T-helper 17 cell (primary cell): ENCODE results near the gene GAD2. TPM values are rescaled to one million over a fixed set of nuclear protein-coding genes. Genes with fewer than 3 reads are reported as not detected.

Experiments used
- ATAC-seq: fragments of 150-1000 bp; cut with Tn5 transposase; 2 replicates; pipeline ENCODE4 v1.10.0; 2021; ENCODE audit warnings: mild to moderate bottlenecking, moderate library complexity
- DNase-seq, 3 donors: peaks; one replicate each; pipeline versions ENCODE4 v3.0.0 to v3.0.0-alpha.2; 2020 to 2021
- H3K9me3 ChIP-seq: one replicate; pipeline ENCODE4 v1.7.0; 2013; ENCODE audit warnings: low read length, mild to moderate bottlenecking; ENCODE audit not compliant: control insufficient read depth, poor library complexity, severe bottlenecking
- H3K27ac Mint-ChIP-seq: one replicate; pipeline ENCODE4 v1.8.0; 2022; ENCODE audit warnings: mild to moderate bottlenecking, moderate library complexity, mixed read lengths
- H3K27me3 Mint-ChIP-seq: one replicate; pipeline ENCODE4 v1.8.0; 2022; ENCODE audit warnings: mixed read lengths
- H3K36me3 Mint-ChIP-seq: one replicate; pipeline ENCODE4 v1.8.0; 2022; ENCODE audit warnings: low read depth, mixed read lengths
- H3K4me1 Mint-ChIP-seq: one replicate; pipeline ENCODE4 v1.8.0; 2022; ENCODE audit warnings: mild to moderate bottlenecking, mixed read lengths
- H3K4me3 Mint-ChIP-seq: one replicate; pipeline ENCODE4 v1.8.0; 2022; ENCODE audit warnings: mild to moderate bottlenecking, moderate library complexity, mixed read lengths
- total RNA-seq, 4 donors: library from RNA in 2 of 4; stranded (reverse) in 2 of 4; gene quantifications; one replicate each; pipeline ENCODE4 v1.2.3 and lab custom pipeline; 2022 to 2026

Gene GAD2
- total RNA-seq, 2 donors from 2014 or later, result not detected

- ATAC-seq (no peak), DNase-seq (no peak)
- peaks cover 72% of the 10 kb centered on the region for H3K27me3 Mint-ChIP-seq
- H3K36me3 Mint-ChIP-seq, result peaks cover 3% of the 10 kb centered on the region
- no peaks in the 10 kb centered on the region for H3K4me1 Mint-ChIP-seq
- no peak overlapping the region for H3K4me3 Mint-ChIP-seq
- no peak overlapping the region for H3K27ac Mint-ChIP-seq
- no peaks in the 10 kb centered on the region for H3K9me3 ChIP-seq
These were observed 21.8 kb downstream of the GAD2 start for GRCh38 chr10:26238378-26238777.

DNA sequence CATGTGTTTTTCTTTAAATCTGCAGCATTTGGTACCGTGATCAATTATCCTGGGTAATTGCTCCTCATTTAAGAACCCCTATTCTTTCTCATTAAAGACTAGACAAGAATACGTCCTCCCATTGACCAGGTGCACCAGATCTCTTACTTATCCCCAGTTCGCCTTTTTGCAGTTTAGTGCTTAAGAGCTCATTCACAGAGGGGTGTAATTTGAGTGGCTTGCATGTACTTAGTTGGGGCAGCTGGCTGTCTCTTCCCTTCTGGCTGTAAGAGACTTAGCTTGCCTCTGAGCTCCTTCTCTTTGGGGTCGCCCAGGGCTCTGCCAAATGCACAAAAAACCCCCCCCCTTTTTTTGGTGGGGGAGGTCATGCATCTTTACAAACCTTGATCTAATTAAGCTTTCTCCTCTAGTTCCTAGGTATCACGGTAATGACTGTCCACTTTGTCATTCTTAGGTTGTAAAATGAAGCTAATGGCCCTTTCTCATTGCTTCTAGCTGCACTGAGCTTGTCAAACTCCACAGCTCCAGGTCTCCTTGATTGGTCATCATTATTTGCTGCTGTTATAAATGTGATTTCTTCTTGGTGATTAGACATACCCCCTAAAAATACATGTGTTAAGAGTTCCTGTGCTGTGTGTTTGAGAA lies 26.3 kb downstream of the GAD2 start:
- H3K4me3 Mint-ChIP-seq, result no peak overlapping the region
- DNase-seq (no peak), ATAC-seq (no peak)
- H3K4me1 Mint-ChIP-seq, result no peaks in the 10 kb centered on the region
- H3K36me3 Mint-ChIP-seq, result peaks cover 3% of the 10 kb centered on the region
- peaks cover 47% of the 10 kb centered on the region for H3K27me3 Mint-ChIP-seq
- H3K9me3 ChIP-seq, result no peaks in the 10 kb centered on the region
- no peak overlapping the region for H3K27ac Mint-ChIP-seq

- no peak overlapping the region for H3K4me3 Mint-ChIP-seq
- no peaks in the 10 kb centered on the region for H3K9me3 ChIP-seq
- no peak for ATAC-seq
- peaks cover 42% of the 10 kb centered on the region for H3K27me3 Mint-ChIP-seq
- DNase-seq, result no peak
- H3K36me3 Mint-ChIP-seq, result peaks cover 3% of the 10 kb centered on the region
- no peaks in the 10 kb centered on the region for H3K4me1 Mint-ChIP-seq
- H3K27ac Mint-ChIP-seq, result no peak overlapping the region
These were observed 26.8 kb downstream of the GAD2 start for GRCh38 chr10:26243351-26243720.

DNA sequence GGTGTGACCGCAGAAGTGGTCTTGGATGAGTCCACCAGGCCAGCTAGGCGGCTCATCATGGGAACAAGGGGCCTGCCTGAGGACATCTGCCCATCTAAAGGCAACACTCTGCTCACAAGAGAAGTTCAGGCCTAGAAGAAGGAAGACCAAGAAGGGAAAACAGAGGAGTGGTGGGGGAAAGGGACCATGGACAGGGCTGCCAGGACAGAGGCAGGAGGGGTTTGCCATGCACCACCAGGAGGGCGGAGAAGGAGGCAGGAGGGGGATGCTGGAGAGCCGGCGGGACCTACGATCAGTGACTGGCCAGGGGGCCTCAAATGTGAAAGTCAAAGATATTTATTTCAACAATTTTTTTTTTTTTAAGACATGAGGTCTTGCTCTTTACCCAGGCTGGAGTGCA lies 33.1 kb downstream of the GAD2 start:
- no peak for DNase-seq
- H3K9me3 ChIP-seq, result no peaks in the 10 kb centered on the region
- no peak for ATAC-seq

GRCh38 chr10:26251925-26252324 lies 35.4 kb downstream of the GAD2 start:
- no peaks in the 10 kb centered on the region for H3K9me3 ChIP-seq
- H3K4me3 Mint-ChIP-seq, result no peak overlapping the region
- H3K27ac Mint-ChIP-seq, result no peak overlapping the region
- DNase-seq, result no peak
- H3K27me3 Mint-ChIP-seq, result peaks cover 27% of the 10 kb centered on the region
- no peak for ATAC-seq
- no peaks in the 10 kb centered on the region for H3K4me1 Mint-ChIP-seq
- H3K36me3 Mint-ChIP-seq, result peaks cover 2% of the 10 kb centered on the region

More for the DNA sequence above, 33.1 kb downstream of the GAD2 start:
- peaks cover 2% of the 10 kb centered on the region for H3K36me3 Mint-ChIP-seq
- no peaks in the 10 kb centered on the region for H3K4me1 Mint-ChIP-seq
- peaks cover 27% of the 10 kb centered on the region for H3K27me3 Mint-ChIP-seq
- H3K4me3 Mint-ChIP-seq, result no peak overlapping the region
- H3K27ac Mint-ChIP-seq, result no peak overlapping the region

GRCh38 chr10:26254616-26255015 lies 38.0 kb downstream of the GAD2 start:
- no peak for ATAC-seq
- Mint-ChIP-seq H3K4me1 (no peaks in the 10 kb centered on the region), H3K4me3 (no peak overlapping the region), H3K27me3 (peaks cover 42% of the 10 kb centered on the region), H3K27ac (no peak overlapping the region), H3K36me3 (peaks cover 2% of the 10 kb centered on the region)
- no peaks in the 10 kb centered on the region for H3K9me3 ChIP-seq
- DNase-seq, result no peak

DNA sequence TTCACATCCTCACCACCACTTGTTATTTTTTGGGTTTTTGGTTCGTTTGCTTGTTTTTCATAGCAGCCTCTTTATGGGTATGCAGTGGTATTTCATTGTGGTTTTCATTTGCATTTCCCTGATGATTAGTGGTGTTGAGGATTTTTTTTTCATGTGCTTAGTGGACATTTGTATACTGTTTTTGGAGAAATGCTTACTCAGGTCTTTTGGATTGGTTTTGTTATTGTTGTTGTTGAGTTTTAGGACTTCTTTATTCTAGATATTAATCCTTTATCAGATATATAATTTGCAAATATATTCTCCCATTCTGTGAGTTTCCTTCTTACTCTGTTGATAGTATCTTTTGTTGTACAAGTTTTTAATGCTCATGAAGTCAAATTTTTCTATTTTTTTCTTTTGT lies 42.8 kb downstream of the GAD2 start:
- Mint-ChIP-seq H3K4me1 (no peaks in the 10 kb centered on the region), H3K27ac (no peak overlapping the region), H3K27me3 (peaks cover 50% of the 10 kb centered on the region)

GRCh38 chr10:26269754-26270153 lies 53.2 kb downstream of the GAD2 start:
- Mint-ChIP-seq H3K4me3 (no peak overlapping the region), H3K4me1 (peaks cover 2% of the 10 kb centered on the region), H3K27me3 (peaks cover 67% of the 10 kb centered on the region), H3K27ac (no peak overlapping the region), H3K36me3 (no peaks in the 10 kb centered on the region)
- ATAC-seq (no peak), DNase-seq (no peak)
- H3K9me3 ChIP-seq, result no peaks in the 10 kb centered on the region

More for the DNA sequence above, 42.8 kb downstream of the GAD2 start:
- Mint-ChIP-seq H3K36me3 (peaks cover 2% of the 10 kb centered on the region), H3K4me3 (no peak overlapping the region)
- H3K9me3 ChIP-seq, result no peaks in the 10 kb centered on the region
- DNase-seq, result no peak
- ATAC-seq, result no peak

- H3K4me3 Mint-ChIP-seq, result no peak overlapping the region
- H3K36me3 Mint-ChIP-seq, result no peaks in the 10 kb centered on the region
- peaks cover 2% of the 10 kb centered on the region for H3K4me1 Mint-ChIP-seq
- H3K27ac Mint-ChIP-seq, result no peak overlapping the region
- H3K27me3 Mint-ChIP-seq, result peaks cover 68% of the 10 kb centered on the region
- H3K9me3 ChIP-seq, result no peaks in the 10 kb centered on the region
- no peak for DNase-seq
- no peak for ATAC-seq
These were observed 57.8 kb downstream of the GAD2 start for GRCh38 chr10:26274391-26274790.

- no peak overlapping the region for H3K4me3 Mint-ChIP-seq
- no peak for DNase-seq
- peaks cover 52% of the 10 kb centered on the region for H3K27me3 Mint-ChIP-seq
- H3K4me1 Mint-ChIP-seq, result no peaks in the 10 kb centered on the region
- no peaks in the 10 kb centered on the region for H3K9me3 ChIP-seq
- no peaks in the 10 kb centered on the region for H3K36me3 Mint-ChIP-seq
- ATAC-seq, result no peak
- H3K27ac Mint-ChIP-seq, result no peak overlapping the region
These were observed 61.7 kb downstream of the GAD2 start for GRCh38 chr10:26278295-26278694.

DNA sequence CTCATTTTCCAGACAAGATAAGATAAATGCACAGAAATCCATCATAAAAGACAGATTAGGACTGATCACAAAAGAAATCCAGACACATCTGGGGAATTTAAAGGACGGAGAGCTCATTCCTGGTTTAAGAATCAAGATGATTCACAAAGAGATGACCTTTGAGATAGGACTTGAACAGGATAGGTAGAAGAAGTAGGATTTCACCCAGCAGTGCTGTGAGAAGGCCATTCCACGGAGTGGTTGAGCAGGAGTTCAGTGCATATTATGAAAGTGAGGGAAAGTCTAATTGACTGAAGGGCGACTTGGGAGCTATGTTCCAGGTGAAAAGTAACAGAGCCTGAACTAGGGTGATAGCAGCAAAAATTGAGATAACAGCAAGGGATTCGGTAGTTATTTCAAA lies 73.7 kb downstream of the GAD2 start:
- H3K9me3 ChIP-seq, result no peaks in the 10 kb centered on the region
- H3K27me3 Mint-ChIP-seq, result peaks cover 46% of the 10 kb centered on the region
- DNase-seq (no peak), ATAC-seq (no peak)
- no peak overlapping the region for H3K27ac Mint-ChIP-seq
- H3K36me3 Mint-ChIP-seq, result peaks cover 2% of the 10 kb centered on the region
- no peaks in the 10 kb centered on the region for H3K4me1 Mint-ChIP-seq
- H3K4me3 Mint-ChIP-seq, result no peak overlapping the region

- Mint-ChIP-seq H3K27ac (no peak overlapping the region), H3K4me1 (no peaks in the 10 kb centered on the region), H3K36me3 (peaks cover 2% of the 10 kb centered on the region), H3K4me3 (no peak overlapping the region), H3K27me3 (peaks cover 52% of the 10 kb centered on the region)
- H3K9me3 ChIP-seq, result no peaks in the 10 kb centered on the region
- ATAC-seq, result no peak
- no peak for DNase-seq
These were observed 75.3 kb downstream of the GAD2 start for GRCh38 chr10:26291721-26292480.

DNA sequence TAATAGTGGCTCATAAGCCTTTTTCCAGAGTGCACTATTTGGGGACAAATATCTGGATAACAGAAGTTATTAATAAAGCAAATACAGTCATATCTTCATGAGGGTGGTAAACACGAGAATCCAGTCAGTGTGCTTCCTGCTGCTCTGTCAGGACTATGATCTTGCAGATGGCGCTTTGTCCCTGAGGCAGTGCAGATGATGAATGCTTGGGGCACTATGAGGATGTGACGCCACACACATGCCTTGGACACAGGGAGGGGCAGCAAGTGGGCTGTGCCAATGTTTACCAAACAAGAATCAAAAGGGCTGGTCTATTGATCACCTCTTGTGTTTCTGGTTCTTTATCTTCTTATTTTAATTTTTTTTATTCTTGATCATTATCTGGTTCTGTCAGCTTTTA lies 79.8 kb downstream of the GAD2 start:
- H3K27ac Mint-ChIP-seq, result no peak overlapping the region
- no peaks in the 10 kb centered on the region for H3K36me3 Mint-ChIP-seq
- no peak for DNase-seq
- H3K9me3 ChIP-seq, result no peaks in the 10 kb centered on the region
- peaks cover 43% of the 10 kb centered on the region for H3K27me3 Mint-ChIP-seq
- H3K4me3 Mint-ChIP-seq, result no peak overlapping the region
- ATAC-seq, result no peak
- H3K4me1 Mint-ChIP-seq, result no peaks in the 10 kb centered on the region

- ATAC-seq, result no peak
- no peaks in the 10 kb centered on the region for H3K9me3 ChIP-seq
- Mint-ChIP-seq H3K4me3 (no peak overlapping the region), H3K4me1 (no peaks in the 10 kb centered on the region), H3K27ac (no peak overlapping the region), H3K27me3 (peaks cover 27% of the 10 kb centered on the region), H3K36me3 (no peaks in the 10 kb centered on the region)
- no peak for DNase-seq
These were observed 83.4 kb downstream of the GAD2 start for GRCh38 chr10:26300001-26300400.
